Measurements from ENCODE around the gene NXPH3.
"Not testable (repeated sequence)": the region's sequence is repeated elsewhere in the genome, so short reads cannot be mapped to it uniquely, and the experiment has no call there.

The NXPH3 gene

GRCh38 chr17:49575679-49576087, at the start of gene NXPH3:
Gene NXPH3, plus strand, starts transcription at chr17:49575871. Its CDS starts 349 bp downstream, at chr17:49576220.
- no peak for FAIRE-seq

DNA sequence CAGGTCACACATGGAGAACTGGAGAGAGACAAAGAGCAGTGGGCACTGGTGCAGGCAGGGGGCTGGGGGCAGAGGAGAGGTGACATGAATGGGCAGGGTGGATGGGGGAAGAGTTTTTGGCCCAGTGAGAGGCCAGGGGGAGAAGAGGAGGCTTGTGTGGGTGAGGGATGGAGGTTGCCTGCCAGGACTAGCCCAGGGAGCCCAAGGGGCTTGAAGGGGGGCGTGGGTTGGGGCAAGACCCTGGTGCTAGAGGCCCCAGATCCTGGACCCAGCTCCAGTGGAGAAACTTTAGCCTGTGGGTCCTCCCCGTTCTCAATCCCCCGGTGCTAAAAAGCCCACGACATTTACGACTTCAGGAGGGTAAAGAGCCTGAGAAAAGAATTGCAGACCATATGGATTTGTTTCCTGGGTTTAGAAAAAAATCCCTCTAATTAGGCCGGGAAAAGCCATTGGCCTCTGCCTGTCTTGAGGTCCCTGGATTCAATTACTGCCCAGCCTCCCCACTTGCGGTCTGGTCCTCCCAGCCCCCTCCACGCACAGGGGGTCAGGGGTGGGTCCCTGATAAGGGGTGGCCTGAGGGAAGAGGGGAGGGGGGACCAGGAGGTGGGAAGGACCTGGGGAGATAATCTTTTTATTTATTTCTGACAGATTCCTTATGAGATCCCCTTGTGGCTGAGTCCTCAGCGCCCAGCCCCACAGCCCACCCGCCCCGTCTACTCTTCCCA, 47.6 kb upstream of the NXPH3 start:
- no peak for FAIRE-seq

GRCh38 chr17:49528966-49529365, 46.7 kb upstream of the NXPH3 start:
- no peak for FAIRE-seq

DNA sequence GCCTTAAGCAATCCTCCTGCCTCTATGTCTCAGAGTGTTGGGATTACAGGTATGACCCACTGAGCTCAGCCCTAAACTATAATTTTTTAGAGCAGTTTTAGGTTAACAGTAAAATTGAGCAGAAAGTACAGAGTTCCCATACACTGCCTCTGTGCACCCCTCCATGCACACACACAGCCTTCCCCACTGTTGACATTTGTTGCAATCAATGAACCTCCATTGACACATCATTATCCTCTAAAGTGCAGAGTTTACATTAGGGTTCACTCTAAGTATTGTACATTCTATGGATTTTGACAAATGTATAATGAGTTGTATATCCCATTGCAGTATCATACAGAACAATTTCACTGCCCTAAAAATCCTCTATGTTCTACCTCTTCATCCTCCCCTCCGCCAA, 45.6 kb upstream of the NXPH3 start:
- no peak for FAIRE-seq

DNA sequence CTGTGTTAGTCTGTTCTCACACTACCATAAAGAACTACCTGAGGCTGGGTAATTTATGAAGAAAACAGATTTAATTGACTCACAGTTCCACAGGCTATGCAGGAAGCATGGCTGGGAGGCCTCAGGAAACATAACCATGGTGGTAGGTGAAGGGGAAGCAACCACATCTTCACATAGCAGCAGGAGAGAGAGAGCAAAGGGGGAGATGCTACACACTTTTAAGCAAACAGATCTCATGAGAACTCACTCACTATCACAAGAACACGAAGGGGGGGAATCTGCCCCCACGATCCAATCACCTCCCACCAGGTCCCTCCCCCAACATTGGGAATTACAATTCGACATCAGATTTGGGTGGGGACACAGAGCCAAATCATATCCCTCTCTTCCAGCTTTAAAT, 31.8 kb upstream of the NXPH3 start:
- FAIRE-seq, result no peak

- no peak for FAIRE-seq
Measured at GRCh38 chr17:49545007-49545660, 30.5 kb upstream of the NXPH3 start.

DNA sequence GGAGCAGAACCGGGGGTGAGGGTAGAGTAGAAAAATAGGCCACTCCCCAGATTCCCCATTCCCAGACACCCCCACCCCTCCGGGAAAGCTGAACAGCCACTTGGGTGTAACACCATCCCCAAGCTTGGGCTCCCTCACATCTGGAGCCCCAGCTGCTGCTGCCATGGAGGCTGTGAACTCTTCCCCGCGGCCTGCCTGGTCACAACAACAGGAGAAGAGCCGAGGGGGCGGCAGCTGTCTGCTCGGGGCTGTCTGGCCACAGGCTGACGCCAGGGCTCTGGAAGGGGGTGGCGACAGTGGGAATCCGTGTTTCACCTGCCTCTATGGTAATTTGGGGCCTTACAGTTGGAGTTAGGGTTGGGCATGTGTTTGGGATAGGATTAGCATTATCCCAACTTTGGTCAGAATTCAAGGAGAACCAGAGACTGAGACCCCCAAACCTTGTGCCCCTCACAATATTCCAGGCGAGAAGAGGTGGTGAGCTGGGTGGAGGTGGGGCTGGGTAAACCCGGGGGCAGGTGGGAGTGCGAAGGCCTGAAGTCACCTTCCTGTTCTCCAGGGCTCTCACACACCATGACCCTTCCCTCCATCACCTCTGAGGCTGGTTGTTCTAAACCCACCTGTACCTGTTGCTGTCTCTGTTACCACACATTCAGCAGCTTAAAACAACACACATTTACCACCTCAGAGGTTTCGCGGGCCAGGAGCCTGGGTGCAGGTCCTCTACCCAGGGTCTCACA, 29.7 kb upstream of the NXPH3 start:
- no peak for FAIRE-seq

DNA sequence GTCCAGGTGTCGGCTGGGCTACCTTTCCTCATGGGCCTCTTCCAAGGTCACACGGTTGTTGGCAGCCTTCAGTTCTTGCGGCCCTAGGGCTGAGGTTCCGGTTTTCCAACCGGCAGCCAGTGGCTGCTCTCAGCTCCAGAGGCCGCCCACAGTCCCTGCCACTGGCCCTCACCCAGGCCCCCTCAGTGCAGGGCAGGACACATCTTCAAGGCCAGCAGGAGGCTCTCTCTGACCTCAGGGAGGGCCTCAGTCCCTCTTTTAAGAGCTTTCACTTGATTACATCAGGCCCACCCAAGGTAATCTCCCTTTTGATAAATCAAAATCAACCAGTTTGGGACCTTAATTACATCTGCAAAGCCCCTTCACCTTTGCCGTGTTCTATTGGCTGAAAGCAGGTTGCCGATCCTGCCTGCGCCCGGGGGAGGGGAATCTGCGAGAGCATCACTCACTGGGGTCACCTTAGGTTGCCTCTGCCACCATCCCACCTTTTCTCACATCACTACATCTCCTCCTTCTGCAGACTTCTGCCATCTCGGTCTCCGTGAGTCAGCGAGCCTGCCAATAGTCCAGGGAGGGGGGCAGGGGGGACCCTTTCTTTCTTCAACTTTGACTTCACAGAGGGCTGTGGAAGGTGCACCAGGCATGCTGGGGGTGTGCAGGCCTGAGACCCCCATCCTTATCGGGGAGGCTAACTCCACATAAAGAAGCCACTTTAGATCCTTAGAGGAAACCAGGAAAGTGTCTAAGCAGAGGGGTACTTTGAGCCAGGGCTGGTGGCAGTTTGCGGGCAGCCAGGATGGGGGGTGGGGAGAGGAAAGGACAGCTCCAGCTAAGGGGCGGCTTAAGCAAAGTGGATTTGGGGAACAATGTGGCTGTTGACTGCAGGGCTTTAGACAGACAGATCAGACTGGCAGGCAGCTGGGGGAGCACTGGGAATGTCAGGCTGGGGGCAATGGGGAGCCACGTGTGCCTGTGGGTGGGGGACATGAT, 28.8 kb upstream of the NXPH3 start:
- no peak for FAIRE-seq

DNA sequence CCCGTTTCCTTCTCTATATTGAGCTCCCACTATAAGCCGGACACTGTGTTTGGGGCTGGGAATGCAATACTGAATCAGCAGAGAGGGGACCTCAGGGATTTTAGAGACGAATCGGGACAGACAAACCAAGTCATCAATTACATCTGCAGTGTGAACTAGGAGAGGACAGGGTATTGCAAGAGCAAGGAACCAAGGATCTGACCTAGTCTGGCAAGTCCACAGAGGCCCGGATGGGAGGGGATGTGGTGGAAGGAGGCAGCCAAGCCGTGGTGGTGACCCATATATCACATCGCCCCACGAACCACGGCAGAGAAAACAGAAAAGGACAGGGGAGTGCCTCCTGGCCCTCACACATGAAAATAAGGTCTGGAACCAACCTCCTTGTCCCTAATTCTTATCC, 28.1 kb upstream of the NXPH3 start:
- FAIRE-seq, result no peak

DNA sequence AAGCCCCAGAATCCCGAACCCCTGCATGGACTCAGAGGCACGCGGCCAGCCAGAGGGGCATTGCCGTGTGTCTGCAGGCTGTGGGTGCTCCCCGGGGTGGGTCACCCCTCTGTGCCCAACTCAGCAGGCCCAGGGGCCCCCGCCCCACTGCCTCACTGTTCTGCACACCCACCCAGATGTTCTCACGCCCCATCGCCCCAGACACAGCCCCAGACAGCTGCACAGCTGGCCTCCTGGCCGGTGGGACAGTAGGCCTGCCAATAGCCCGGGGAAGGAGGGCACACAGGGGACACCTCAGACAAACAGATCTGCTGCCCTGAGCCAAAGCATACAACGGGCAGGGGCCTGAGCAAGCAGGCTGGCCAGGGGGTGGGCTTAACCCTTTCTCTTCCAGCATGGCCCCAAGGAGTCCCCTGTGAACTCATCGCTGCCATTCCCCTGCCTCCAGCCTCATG, 27.6 kb upstream of the NXPH3 start:
- FAIRE-seq, result no peak

- FAIRE-seq, result no peak
Measured at GRCh38 chr17:49548506-49549310, 27.0 kb upstream of the NXPH3 start.

- no peak for FAIRE-seq
Measured at GRCh38 chr17:49549311-49549605, 26.4 kb upstream of the NXPH3 start.

DNA sequence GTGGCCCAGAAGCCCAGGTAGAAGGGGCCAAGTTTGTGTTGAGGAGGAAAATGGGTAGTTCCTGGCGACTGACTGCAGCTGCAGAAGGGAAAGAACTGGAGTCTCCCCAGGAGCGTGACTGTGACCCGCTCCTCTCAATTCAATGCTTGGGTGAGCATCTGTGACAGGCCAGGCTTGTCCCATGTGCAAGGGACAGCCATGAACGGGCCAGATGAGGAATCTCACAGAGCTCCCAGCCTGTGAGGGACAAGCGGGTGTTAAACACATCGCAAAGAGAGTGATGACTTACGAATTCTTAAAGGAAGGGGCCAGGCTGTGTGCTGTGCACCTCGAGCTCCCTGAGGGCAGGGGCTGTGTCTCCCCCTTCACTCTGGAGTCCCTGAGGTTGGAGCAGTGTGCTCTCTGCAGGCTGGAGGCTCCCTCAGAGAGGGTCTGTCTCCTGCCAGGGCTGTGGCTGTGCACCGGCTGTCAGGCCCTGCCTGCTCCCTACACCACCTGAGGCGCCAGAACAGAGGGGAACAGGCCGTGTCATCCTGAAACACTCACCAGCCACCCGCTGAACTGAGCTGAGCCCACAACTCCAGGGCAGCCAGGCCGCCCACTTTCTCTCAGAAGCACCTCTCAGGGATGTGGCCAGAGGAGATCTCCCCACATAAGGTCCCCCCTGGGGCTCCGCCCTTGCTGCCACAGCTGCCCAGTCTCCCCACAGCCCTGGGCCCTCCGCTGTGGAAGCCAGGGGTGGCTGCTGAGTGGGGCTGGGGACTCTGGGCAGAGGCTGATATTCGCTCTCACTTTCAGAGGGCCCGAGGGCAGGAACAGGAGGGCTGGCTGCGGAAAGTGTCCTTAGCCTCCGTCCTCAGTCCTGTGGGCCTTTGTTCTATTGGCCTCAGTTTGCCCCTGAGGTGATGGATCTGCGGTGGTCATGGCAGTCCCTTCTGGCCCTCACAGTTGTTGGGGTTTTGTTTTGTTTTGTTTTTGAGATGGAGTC, 25.7 kb upstream of the NXPH3 start:
- no peak for FAIRE-seq

DNA sequence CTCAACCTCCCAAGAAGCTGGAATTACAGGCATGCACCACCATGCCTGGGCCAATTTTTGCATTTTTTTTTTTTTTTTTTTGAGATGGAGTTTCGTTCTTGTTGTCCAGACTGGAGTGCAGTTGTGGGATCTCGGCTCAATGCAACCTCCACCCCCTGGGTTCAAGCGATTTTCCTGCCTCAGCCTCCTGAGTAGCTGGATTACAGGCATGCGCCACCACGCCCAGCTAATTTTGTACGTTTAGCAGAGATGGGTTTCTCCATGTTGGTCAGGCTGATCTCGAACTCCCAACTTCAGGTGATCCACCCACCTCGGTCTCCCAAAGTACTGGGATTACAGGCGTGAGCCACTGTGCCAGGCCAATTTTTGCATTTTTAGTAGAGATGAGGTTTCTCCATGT, 24.9 kb upstream of the NXPH3 start:
- FAIRE-seq, result not testable (repeated sequence)

- no peak for FAIRE-seq
Measured at GRCh38 chr17:49551221-49552069, 24.2 kb upstream of the NXPH3 start.

DNA sequence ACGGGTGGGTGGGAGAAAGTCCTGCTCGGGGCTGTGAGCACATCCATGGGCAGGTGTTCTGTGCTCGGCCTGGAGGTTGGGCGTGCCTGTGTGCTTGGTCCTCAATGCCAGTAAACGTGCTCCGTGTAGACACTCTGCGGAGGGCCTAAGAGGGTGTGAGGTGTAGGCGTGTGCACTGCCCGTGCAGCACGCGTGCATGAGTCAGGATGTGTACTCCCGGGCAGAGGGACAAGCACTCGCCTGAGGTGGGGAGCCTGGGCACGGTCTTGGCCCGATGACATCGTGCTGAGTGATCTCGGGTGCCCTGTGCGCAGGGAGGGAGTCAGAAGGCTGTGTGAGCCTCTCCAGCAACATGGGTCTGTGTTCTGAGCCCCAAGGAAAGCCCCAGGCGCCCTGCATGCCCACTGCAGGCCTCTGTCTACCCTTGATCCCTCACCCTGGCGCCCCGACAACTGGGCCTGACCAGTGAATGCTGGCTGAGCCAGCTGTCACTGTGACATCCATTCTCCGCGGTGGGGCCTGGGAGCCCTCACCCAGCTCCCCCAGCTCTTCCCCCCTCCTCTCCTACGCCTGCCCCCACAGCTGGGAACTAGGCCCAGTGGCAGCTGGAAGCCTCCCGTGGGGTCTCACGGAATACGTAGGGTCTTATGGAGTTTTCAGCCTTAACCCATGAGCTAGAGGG, 23.5 kb upstream of the NXPH3 start:
- FAIRE-seq, result no peak

- FAIRE-seq, result no peak
Measured at GRCh38 chr17:49553676-49554335, 21.9 kb upstream of the NXPH3 start.

Data from colon (tissue), 2 donors.